H9 (cell line): ENCODE measurements around the gene ADGRL3. TPM values are rescaled to one million over a fixed set of nuclear protein-coding genes. Genes with fewer than 3 reads are reported as not detected.

ENCODE experiments used
- DNase-seq: peaks from one replicate; pipeline ENCODE4 v3.0.0-alpha.2; 2017
- H2AFZ ChIP-seq: one replicate; pipeline ENCODE4 v1.6.1; 2013; ENCODE audit warnings: mild to moderate bottlenecking, low read length, control low read depth, moderate library complexity
- H2AK5ac ChIP-seq: 2 replicates; pipeline ENCODE4 v1.6.1; 2013; ENCODE audit warnings: low read length, control low read depth, mixed read lengths; ENCODE audit not compliant: insufficient read length
- H2BK120ac ChIP-seq: one replicate; pipeline ENCODE4 v1.6.1; 2013; ENCODE audit warnings: low read depth, mild to moderate bottlenecking, low read length, control low read depth, inconsistent platforms; ENCODE audit not compliant: poor library complexity, severe bottlenecking
- H2BK12ac ChIP-seq: 2 replicates; pipeline ENCODE4 v1.6.1; 2013; ENCODE audit warnings: low read length, control low read depth, mixed read lengths, low read depth; ENCODE audit not compliant: insufficient read length
- H2BK15ac ChIP-seq: 2 replicates; pipeline ENCODE4 v1.6.1; 2013; ENCODE audit warnings: low read depth, low read length, control low read depth
- H2BK20ac ChIP-seq: one replicate; pipeline ENCODE4 v1.6.1; 2013; ENCODE audit warnings: low read depth, mild to moderate bottlenecking, low read length, control low read depth, inconsistent platforms; ENCODE audit not compliant: poor library complexity, severe bottlenecking
- H2BK5ac ChIP-seq: 2 replicates; pipeline ENCODE4 v1.6.1; 2013; ENCODE audit warnings: low read length, control low read depth, mixed read lengths; ENCODE audit not compliant: insufficient read length
- H3K14ac ChIP-seq: 2 replicates; pipeline ENCODE4 v1.6.1; 2013; ENCODE audit warnings: low read length, control low read depth; ENCODE audit not compliant: insufficient read depth
- H3K18ac ChIP-seq: 2 replicates; pipeline ENCODE4 v1.6.1; 2013; ENCODE audit warnings: low read depth, mild to moderate bottlenecking, mixed read lengths, low read length, control low read depth; ENCODE audit not compliant: insufficient read length
- H3K23ac ChIP-seq: 2 replicates; pipeline ENCODE4 v1.6.1; 2013; ENCODE audit warnings: low read length, control low read depth, mixed read lengths, low read depth; ENCODE audit not compliant: insufficient read length
- H3K23me2 ChIP-seq: 2 replicates; pipeline ENCODE4 v1.6.1; 2013; ENCODE audit warnings: low read depth, mild to moderate bottlenecking, mixed read lengths, low read length, control low read depth; ENCODE audit not compliant: insufficient read length, poor library complexity, severe bottlenecking
- H3K27ac ChIP-seq: 2 replicates; pipeline ENCODE4 v1.5.1; 2013; ENCODE audit warnings: low read length, control low read depth, mixed read lengths, low read depth; ENCODE audit not compliant: insufficient read length
- H3K27me3 ChIP-seq: 2 replicates; pipeline ENCODE4 v1.6.1; 2013; ENCODE audit warnings: low read length, control low read depth, inconsistent platforms; ENCODE audit not compliant: insufficient read depth
- H3K4ac ChIP-seq: 2 replicates; pipeline ENCODE4 v1.6.1; 2013; ENCODE audit warnings: low read depth, mild to moderate bottlenecking, control low read depth, inconsistent platforms, low read length, moderate library complexity
- H3K4me1 ChIP-seq: 2 replicates; pipeline ENCODE4 v1.6.1; 2013; ENCODE audit warnings: low read length, control low read depth, inconsistent platforms; ENCODE audit not compliant: insufficient read depth
- H3K4me2 ChIP-seq: 2 replicates; pipeline ENCODE4 v1.6.1; 2013; ENCODE audit warnings: low read length, control low read depth, mixed read lengths; ENCODE audit not compliant: insufficient read length, insufficient read depth
- H3K56ac ChIP-seq: 2 replicates; pipeline ENCODE4 v1.6.1; 2013; ENCODE audit warnings: low read depth, mild to moderate bottlenecking, mixed read lengths, low read length, control low read depth; ENCODE audit not compliant: insufficient read length
- H3K79me1 ChIP-seq: 2 replicates; pipeline ENCODE4 v1.6.1; 2013; ENCODE audit warnings: low read depth, mild to moderate bottlenecking, moderate library complexity, low read length, control low read depth, inconsistent platforms; ENCODE audit not compliant: insufficient read depth, poor library complexity, severe bottlenecking
- H3K79me2 ChIP-seq: 2 replicates; pipeline ENCODE4 v1.6.1; 2013; ENCODE audit warnings: low read length, control low read depth, inconsistent platforms; ENCODE audit not compliant: insufficient read depth
- H3K9ac ChIP-seq: 2 replicates; pipeline ENCODE4 v1.6.1; 2013; ENCODE audit warnings: low read length, control low read depth, mixed read lengths; ENCODE audit not compliant: insufficient read length; ENCODE audit errors: extremely low read depth
- H3K9me3 ChIP-seq: one replicate; pipeline ENCODE4 v1.6.1; 2013; ENCODE audit warnings: low read depth, low read length, inconsistent platforms; ENCODE audit not compliant: control insufficient read depth
- H3T11ph ChIP-seq: one replicate; pipeline ENCODE4 v1.6.1; 2013; ENCODE audit warnings: mild to moderate bottlenecking, low read length, control low read depth, inconsistent platforms
- H4K20me1 ChIP-seq: one replicate; pipeline ENCODE4 v1.6.1; 2013; ENCODE audit not compliant: control insufficient read depth, insufficient read length, insufficient read depth
- H4K5ac ChIP-seq: 2 replicates; pipeline ENCODE4 v1.6.1; 2013; ENCODE audit warnings: low read depth, mild to moderate bottlenecking, mixed read lengths, low read length, control low read depth; ENCODE audit not compliant: insufficient read length
- H4K8ac ChIP-seq: replicated peaks from 2 replicates; pipeline ENCODE4 v1.6.1; 2013; ENCODE audit warnings: low read length, control low read depth, mixed read lengths, low read depth; ENCODE audit not compliant: insufficient read length
- H4K91ac ChIP-seq: 2 replicates; pipeline ENCODE4 v1.6.1; 2013; ENCODE audit warnings: low read depth, mild to moderate bottlenecking, moderate library complexity, mixed read lengths, low read length, control low read depth; ENCODE audit not compliant: insufficient read length
- H3K27ac Mint-ChIP-seq, 3 experiments: 2 replicates in 2 of 3; 3 replicates in 1 of 3; pipeline ENCODE4 v1.8.0; 2020 to 2021; ENCODE audit warnings: mixed read lengths in 3 of 3, mild to moderate bottlenecking in 1 of 3, moderate library complexity in 1 of 3
- H3K27me3 Mint-ChIP-seq: 2 replicates; pipeline ENCODE4 v1.8.0; 2021; ENCODE audit warnings: low read depth, mild to moderate bottlenecking, moderate library complexity, mixed read lengths
- H3K36me3 Mint-ChIP-seq, 3 experiments: 2 replicates in 2 of 3; 3 replicates in 1 of 3; pipeline ENCODE4 v1.8.0; 2020 to 2021; ENCODE audit warnings: low read depth in 3 of 3, mixed read lengths in 3 of 3; ENCODE audit not compliant: insufficient read depth in 1 of 3
- H3K4me1 Mint-ChIP-seq, 2 experiments: 2 replicates each; pipeline ENCODE4 v1.8.0; 2020; ENCODE audit warnings: mixed read lengths in 2 of 2
- H3K4me3 Mint-ChIP-seq, 2 experiments: 2 replicates in 1 of 2; 3 replicates in 1 of 2; pipeline ENCODE4 v1.8.0; 2020 to 2021; ENCODE audit warnings: mild to moderate bottlenecking in 2 of 2, mixed read lengths in 2 of 2, moderate library complexity in 1 of 2
- H3K9me3 Mint-ChIP-seq, 2 experiments: 2 replicates in 1 of 2; 3 replicates in 1 of 2; pipeline ENCODE4 v1.8.0; 2020; ENCODE audit warnings: mild to moderate bottlenecking in 2 of 2, mixed read lengths in 2 of 2, moderate library complexity in 1 of 2
- CTCF ChIP-seq: fragments of 200-600 bp; sonication (generic); conservative IDR thresholded peaks from 3 replicates; pipeline ENCODE4 v1.8.0; 2021; ENCODE audit warnings: antibody characterized with exemption, mild to moderate bottlenecking
- WGBS: extraction: QIAGEN DNeasy Blood & Tissue Kit; methylation state at CpG from one replicate; pipeline ENCODE4 v1.1.7; 2013; ENCODE audit warnings: missing lambda C conversion rate, low lambda C conversion rate, mixed read lengths; ENCODE audit not compliant: insufficient read length; ENCODE audit errors: extremely low coverage; 5-methylcytosine and 5-hydroxymethylcytosine counted together
- total RNA-seq: library from RNA; stranded (reverse); gene quantifications from 2 replicates; pipeline ENCODE4 v1.2.1, GENCODE V29; 2021

The ADGRL3 gene
- total RNA-seq, 1 experiment from 2014 or later: 5.9 TPM

GRCh38 chr4:61675464-61675863 lies 475.3 kb downstream of the ADGRL3 start:
- no peak overlapping the region for H3K4me3 Mint-ChIP-seq
- H2BK12ac ChIP-seq: no peak overlapping the region
- H3K27me3 ChIP-seq: no peaks in the 10 kb centered on the region
- H3K9ac ChIP-seq: no peak overlapping the region
- H3K4me1 Mint-ChIP-seq: no peaks in the 10 kb centered on the region
- no peaks in the 10 kb centered on the region for H3K79me2 ChIP-seq
- no peaks in the 10 kb centered on the region for H3K4me1 ChIP-seq
- no peak overlapping the region for H2AK5ac ChIP-seq
- no peak overlapping the region; a peak in 1 of 7 replicates for H3K27ac Mint-ChIP-seq
- no peak overlapping the region for H3K27ac ChIP-seq
- H3K56ac ChIP-seq: no peak overlapping the region
- no peak overlapping the region for H4K91ac ChIP-seq
- no peak overlapping the region for H2BK5ac ChIP-seq
- H3K23ac ChIP-seq: no peak overlapping the region
- no peaks in the 10 kb centered on the region for H3K79me1 ChIP-seq
- no peak overlapping the region for H3K18ac ChIP-seq
- no peak overlapping the region for H2BK120ac ChIP-seq
- no peaks in the 10 kb centered on the region for H3K27me3 Mint-ChIP-seq
- no peak overlapping the region for H3K4ac ChIP-seq
- H4K8ac ChIP-seq: no peak overlapping the region
- no peak overlapping the region for H2AFZ ChIP-seq
- H3K9me3 Mint-ChIP-seq: peaks cover 0 to 5% of the 10 kb centered on the region in 2 experiments; a peak in 2 of 5 replicates
- no peaks in the 10 kb centered on the region for H3K23me2 ChIP-seq
- no peak for TF ChIP-seq CTCF
- H4K5ac ChIP-seq: no peak overlapping the region
- no peak overlapping the region for H2BK15ac ChIP-seq
- no peak overlapping the region for H3T11ph ChIP-seq
- peaks cover 3 to 11% (median 7%) of the 10 kb centered on the region in 3 experiments; a peak in 5 of 7 replicates for H3K36me3 Mint-ChIP-seq
- H2BK20ac ChIP-seq: no peak overlapping the region
- H3K14ac ChIP-seq: no peak overlapping the region
- no peaks in the 10 kb centered on the region for H4K20me1 ChIP-seq
- H3K9me3 ChIP-seq: no peaks in the 10 kb centered on the region
- DNase-seq: no peak
- no CpG with 5 or more reads among the region's 2 CpGs for WGBS
- H3K4me2 ChIP-seq: no peak overlapping the region
